SK-MEL-5 (cell line): Measurements from ENCODE around the gene ZBTB25. TPM values are rescaled to one million over a fixed set of nuclear protein-coding genes. Genes with fewer than 3 reads are reported as not detected.

Experiments
- DNase-seq: peaks from one replicate; pipeline ENCODE4 v3.0.0-alpha.2; 2016; ENCODE audit warnings: low read depth, low spot score
- in situ Hi-C: cut with HindIII; loops from 2 replicates; pipeline ENCODE4 v1.10.0; 2016; ENCODE audit warnings: low sequenced_read_pairs, high pct_unique_total_duplicates, low pct_unique_long_range_greater_than_20kb
- total RNA-seq: library from RNA; depleted of rRNA; stranded (reverse); fragments of >200 nt; shearing (Covaris generic); gene quantifications from 2 replicates; pipeline ENCODE4 v1.2.3, GENCODE V29; 2014

Gene ZBTB25
- total RNA-seq, 1 experiment from 2014 or later, result 7.7 TPM

DNA sequence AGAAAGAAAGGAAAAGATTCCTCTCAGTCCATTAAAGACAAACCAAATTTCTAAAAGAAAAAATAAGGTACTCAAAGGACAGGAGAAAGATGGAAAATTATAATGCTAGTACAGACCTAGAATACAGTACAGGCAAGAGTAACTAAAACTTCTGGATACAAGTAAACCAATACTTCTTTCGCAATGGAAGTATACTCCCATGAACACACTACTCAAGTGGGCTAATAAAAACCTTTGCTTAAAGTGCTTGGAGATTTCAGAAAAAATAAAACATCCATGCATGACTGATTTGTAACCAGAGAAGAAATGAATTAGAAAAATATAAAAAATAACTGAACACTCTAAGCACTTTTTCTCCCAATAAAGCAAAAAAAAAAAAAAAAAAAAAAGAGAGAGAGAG, 3.5 kb downstream of the ZBTB25 start:
- DNase-seq, result no peak
- in situ Hi-C loops, result no loop called here

DNA sequence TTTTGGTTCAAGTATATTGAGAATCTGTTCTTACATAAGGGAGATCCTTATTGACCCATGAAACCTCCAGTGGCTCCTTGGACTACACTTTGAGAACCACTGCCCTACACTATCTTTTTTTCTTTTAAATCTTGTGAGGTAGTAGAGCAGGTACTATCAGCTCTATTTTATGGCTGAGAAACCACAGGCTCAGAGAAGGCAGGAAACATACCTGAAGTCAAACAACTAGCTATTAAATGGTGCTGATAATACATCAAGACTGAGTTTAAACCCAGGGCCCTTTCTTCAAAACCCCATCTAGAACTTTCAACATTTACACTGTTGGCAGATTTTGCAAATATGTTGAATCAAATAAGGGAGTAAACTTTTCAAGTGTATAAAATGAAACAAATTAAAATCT, 6.9 kb downstream of the ZBTB25 start:
- in situ Hi-C loops, result no loop called here
- no peak for DNase-seq

DNA sequence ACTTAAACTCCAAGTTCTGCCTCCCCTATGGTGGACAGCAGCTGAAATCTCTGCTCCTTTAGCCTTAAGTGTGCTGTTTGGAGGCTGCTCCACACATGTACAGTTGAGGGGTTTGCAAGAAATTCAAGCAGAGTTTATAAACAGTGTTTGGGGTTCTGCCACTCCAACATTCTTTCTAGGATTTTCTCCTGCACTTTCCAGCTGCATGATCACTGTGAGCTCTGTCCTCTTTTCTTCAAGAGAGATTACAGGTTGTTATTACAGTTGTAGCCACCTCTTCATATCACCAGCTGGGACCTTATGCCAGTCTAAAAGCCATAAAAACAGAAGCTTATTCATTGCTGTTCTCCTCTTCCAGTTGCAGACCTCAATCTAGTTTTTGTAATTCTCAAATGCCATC, 8.4 kb downstream of the ZBTB25 start:
- in situ Hi-C loops, result no loop called here
- DNase-seq, result no peak

GRCh38 chr14:64493455-64493854, 10.2 kb downstream of the ZBTB25 start:
- in situ Hi-C loops, result no loop called here
- DNase-seq, result no peak

GRCh38 chr14:64491637-64492036, 12.0 kb downstream of the ZBTB25 start:
- no peak for DNase-seq
- in situ Hi-C loops, result no loop called here

DNA sequence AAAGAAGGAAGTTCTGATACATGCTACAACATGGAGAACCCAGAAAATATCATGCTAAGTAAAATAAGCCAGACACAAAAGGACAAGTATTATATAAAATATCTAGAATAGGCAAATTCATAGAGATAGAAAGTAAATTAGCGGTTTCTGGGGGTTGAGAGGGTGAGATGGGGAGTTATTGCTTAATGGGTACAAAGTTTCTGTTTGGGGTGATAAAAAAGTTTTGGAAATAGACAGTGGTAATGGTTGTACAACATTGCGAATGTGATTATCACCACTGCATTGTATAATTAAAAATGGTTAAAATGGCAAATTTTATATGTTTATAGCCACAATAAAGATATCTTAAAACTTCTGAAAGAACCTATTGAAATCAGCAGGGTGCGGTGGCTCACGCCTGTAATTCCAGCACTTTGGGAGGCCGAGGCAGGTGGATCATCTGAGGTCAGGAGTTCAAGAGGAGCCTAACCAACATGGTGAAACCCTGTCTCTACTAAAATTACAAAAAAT, 15.0 kb downstream of the ZBTB25 start:
- no peak for DNase-seq
- in situ Hi-C loops, result no loop called here

GRCh38 chr14:64478634-64479250, 24.9 kb downstream of the ZBTB25 start:
- in situ Hi-C loops, result no loop called here
- peak; percentile 28 for DNase-seq

DNA sequence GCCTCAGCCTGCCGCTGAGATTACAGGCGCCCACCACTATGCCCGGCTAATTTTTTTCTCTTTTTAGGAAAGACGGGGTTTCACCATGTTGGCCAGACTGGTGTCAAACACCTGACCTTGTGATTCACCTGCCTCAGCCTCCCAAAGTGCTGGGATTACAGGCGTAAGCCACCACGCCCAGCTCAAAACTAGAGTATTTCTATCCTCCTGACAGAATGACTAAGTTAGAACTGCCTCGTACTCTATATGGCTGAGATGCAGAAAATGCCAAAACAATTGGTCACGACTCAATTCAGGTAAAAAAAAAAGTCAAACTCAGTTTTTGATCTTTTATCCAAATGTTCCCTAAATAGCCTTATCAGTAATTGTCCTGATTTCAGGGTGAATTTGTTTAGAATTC, 27.2 kb downstream of the ZBTB25 start:
- in situ Hi-C loops, result no loop called here
- DNase-seq, result no peak

- in situ Hi-C loops, result no loop called here
These were observed 27.9 kb downstream of the ZBTB25 start for GRCh38 chr14:64475585-64476273.

DNA sequence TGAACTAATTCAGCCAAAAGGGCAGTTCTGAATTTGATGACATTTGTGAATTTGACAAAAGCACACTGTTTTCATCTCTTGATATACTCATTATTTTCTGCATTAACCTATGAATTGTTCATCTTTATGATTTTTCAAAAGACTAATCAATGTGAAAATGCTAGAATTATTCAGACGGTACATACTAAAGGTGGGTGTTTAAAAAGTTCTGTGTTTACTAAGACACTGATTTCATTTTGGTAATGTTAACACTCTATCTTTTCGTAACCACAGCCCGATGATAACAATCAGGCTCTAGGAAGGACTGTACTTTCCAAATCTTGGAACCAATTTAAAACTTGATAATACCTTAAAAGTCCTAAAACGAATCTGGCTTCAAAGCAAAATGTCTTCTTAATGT, 28.9 kb downstream of the ZBTB25 start:
- in situ Hi-C loops, result no loop called here
- DNase-seq, result no peak

More at GRCh38 chr14:64475585-64476273, 27.9 kb downstream of the ZBTB25 start:
- DNase-seq, result no peak

- no peak for DNase-seq
- in situ Hi-C loops, result no loop called here
These were observed 29.6 kb downstream of the ZBTB25 start for GRCh38 chr14:64474041-64474440.

GRCh38 chr14:64468451-64468850, 35.2 kb downstream of the ZBTB25 start:
- DNase-seq, result no peak
- in situ Hi-C loops, result no loop called here

DNA sequence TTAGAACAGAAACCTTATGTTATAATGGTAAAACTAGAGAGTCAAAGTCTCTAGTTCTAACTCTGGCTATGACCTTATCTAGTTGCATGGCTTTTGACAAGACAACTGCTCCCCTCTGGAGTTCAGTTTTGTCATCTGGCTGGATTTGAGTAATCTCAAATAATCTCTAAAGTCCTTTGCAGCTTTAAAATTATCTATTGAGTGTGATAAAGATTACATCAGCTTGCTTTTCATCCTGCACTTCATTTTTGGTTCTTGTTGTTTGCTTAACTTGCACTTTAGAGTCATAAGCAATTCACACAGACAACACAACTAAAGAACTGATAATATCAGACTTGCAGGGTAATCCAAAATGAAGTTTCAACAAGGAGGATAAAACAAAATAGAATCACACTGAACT, 36.1 kb downstream of the ZBTB25 start:
- in situ Hi-C loops, result no loop called here

DNA sequence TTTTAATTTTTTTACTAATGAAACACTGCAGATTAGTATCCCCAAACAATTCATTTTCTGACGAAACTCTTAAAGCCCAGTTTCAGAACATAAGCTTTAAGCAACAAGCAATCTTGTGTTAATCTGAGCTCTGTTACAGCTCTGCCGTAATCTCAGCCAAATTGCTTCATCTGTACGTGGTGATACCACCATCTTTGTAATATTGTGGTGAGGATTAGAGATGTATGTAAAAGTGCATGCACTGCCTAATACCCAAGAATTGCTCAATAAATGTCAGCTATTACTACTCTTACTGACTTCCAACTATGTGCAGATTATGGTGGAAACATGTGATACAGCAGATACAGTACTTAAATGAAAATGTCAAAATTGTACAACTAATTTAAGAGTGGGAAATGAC, 36.5 kb downstream of the ZBTB25 start:
- in situ Hi-C loops, result no loop called here
- DNase-seq, result no peak

More for the DNA sequence above, 36.1 kb downstream of the ZBTB25 start:
- no peak for DNase-seq

- in situ Hi-C loops, result no loop called here
- peak; percentile 28 for DNase-seq
These were observed 37.6 kb downstream of the ZBTB25 start for GRCh38 chr14:64465831-64466554.

- no peak for DNase-seq
- in situ Hi-C loops, result no loop called here
These were observed 38.3 kb downstream of the ZBTB25 start, which contains the start of gene AKAP5 for GRCh38 chr14:64465191-64465822. AKAP5 (plus strand) TSS chr14:64465499; CDS start chr14:64468395, 2,896 bp downstream.

DNA sequence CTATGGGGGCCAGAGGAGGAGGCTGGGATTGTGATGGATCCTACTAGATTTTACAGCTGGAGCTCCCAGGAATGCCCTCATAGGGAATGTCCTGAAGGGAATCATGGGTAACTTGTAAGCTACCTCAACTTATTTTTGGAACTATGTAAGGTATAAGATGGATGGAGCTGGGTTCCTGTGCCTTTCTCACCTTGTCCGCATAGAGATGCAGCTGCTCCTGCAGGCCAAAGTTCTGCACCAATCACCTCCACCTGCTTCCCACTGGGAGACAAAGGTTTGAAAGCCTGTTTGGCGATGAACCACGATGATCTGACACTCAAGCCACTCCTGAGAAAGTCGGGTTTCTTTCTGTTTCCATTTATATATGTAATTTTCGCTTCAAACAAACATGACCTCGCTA, 39.0 kb downstream of the ZBTB25 start:
- no peak for DNase-seq
- in situ Hi-C loops, result no loop called here

DNA sequence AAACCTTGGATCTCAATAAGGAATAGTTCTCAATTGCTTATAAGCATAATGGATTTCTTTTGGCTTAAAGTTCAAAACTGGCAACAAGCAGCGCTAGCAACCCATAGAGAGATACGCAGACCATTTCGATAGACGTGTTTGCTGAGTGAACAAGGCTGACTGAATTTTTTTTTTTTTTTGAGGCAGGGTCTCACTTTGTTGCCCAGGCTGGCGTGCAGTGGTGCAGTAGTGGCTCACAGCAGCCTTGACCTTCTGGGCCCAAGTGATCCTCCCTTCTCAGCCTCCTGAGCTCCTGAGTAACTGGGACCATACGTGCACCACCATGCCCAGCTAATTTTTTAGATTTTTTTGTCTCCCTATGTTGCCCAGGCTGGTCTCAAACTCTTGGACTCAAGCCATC, 39.8 kb downstream of the ZBTB25 start:
- in situ Hi-C loops, result no loop called here
- DNase-seq, result no peak
